Measurements from ENCODE around the gene AUH. TPM values are rescaled to one million over a fixed set of nuclear protein-coding genes. Genes with fewer than 3 reads are reported as not detected.

AUH gene
- polyA plus RNA-seq, 3 donors: 4.0 to 9.9 (median 8.4) TPM

- Histone ChIP-seq H3K9me3 (replicated peaks in 1 of 2; ENCODE audit: control insufficient read depth in 1 of 2, insufficient read depth in 1 of 2, low read length in 2 of 2) (no peaks in the 10 kb centered on the region), H3K4me2 (replicated peaks; ENCODE audit: extremely low read depth, low read length, poor library complexity, severe bottlenecking) (peak overlapping the region; percentile 47), H2AFZ (ENCODE audit: insufficient read depth, low read depth, low read length, poor library complexity, severe bottlenecking) (no peak overlapping the region), H3K79me2 (ENCODE audit: insufficient read depth, low read length) (no peaks in the 10 kb centered on the region), H3K27me3 (ENCODE audit: control insufficient read depth in 2 of 2, insufficient read depth in 2 of 2, low read length in 2 of 2) (no peaks in the 10 kb centered on the region), H3K36me3 (replicated peaks in 1 of 2; ENCODE audit: control insufficient read depth in 1 of 2, insufficient read depth in 2 of 2, low read length in 2 of 2) (no peaks in the 10 kb centered on the region), H3K27ac (ENCODE audit: low read depth in 1 of 2, low read length in 2 of 2) (peak overlapping the region in 1 of 2 donors; percentile 87), H4K20me1 (ENCODE audit: insufficient read depth, low read length) (no peaks in the 10 kb centered on the region), H3K4me1 (ENCODE audit: control insufficient read depth in 1 of 2, insufficient read depth in 2 of 2, low read length in 2 of 2) (peaks cover 24 to 29% of the 10 kb centered on the region in 2 donors), H3K9ac (ENCODE audit: insufficient read depth, low read length, poor library complexity, severe bottlenecking) (no peak overlapping the region), H3K4me3 (replicated peaks in 1 of 3; ENCODE audit: low read depth in 2 of 3, low read length in 3 of 3) (peak overlapping the region in 1 of 3 experiments; percentile 27)
- peak; percentile 68 to 90 (median 87) for DNase-seq
- Mint-ChIP-seq H3K27ac (peak overlapping the region; percentile 89 to 98 (median 96)), H3K4me1 (peaks cover 23% of the 10 kb centered on the region), H3K9me3 (no peaks in the 10 kb centered on the region), H3K36me3 (no peaks in the 10 kb centered on the region), H3K27me3 (ENCODE audit: low read depth in 3 of 3) (peaks cover 0 to 3% (median 0%) of the 10 kb centered on the region in 3 donors), H3K4me3 (peak overlapping the region; percentile 62 to 85)
- WGBS (ENCODE audit: insufficient coverage): 0% methylated on average over 1 of the region's 7 CpGs
- intact Hi-C loops (cut with micrococcal nuclease): loop anchor here in 1 of 2 donors (2.0 to 5.0 kb wide), 2 partner anchors 21 to 34 kb away; partner anchors contain the start of gene AUH
- no peak for TF ChIP-seq CTCF (IDR thresholded peaks at IDR 0.05)
These were observed 34.1 kb upstream of the AUH start for GRCh38 chr9:91395553-91396471.

- H3K9me3 ChIP-seq (replicated peaks in 1 of 2; ENCODE audit: control insufficient read depth in 1 of 2, insufficient read depth in 1 of 2, low read length in 2 of 2): no peaks in the 10 kb centered on the region
- peaks cover 0 to under 1% (median 0%) of the 10 kb centered on the region in 7 donors for H3K9me3 Mint-ChIP-seq
- H3K27ac ChIP-seq (ENCODE audit: low read depth in 1 of 2, low read length in 2 of 2): peak overlapping the region in 1 of 2 donors; percentile 87
- no peaks in the 10 kb centered on the region for H4K20me1 ChIP-seq (ENCODE audit: insufficient read depth, low read length)
- H3K4me3 ChIP-seq (replicated peaks in 1 of 3; ENCODE audit: low read depth in 2 of 3, low read length in 3 of 3): peak overlapping the region in 1 of 3 experiments; percentile 27
- H3K9ac ChIP-seq (ENCODE audit: insufficient read depth, low read length, poor library complexity, severe bottlenecking): no peak overlapping the region
- H3K4me3 Mint-ChIP-seq: peak overlapping the region; percentile 62 to 85
- H3K27me3 ChIP-seq (ENCODE audit: control insufficient read depth in 2 of 2, insufficient read depth in 2 of 2, low read length in 2 of 2): no peaks in the 10 kb centered on the region
- no peak overlapping the region for H2AFZ ChIP-seq (ENCODE audit: insufficient read depth, low read depth, low read length, poor library complexity, severe bottlenecking)
- TF ChIP-seq CTCF (IDR thresholded peaks at IDR 0.05): no peak
- peaks cover 23% of the 10 kb centered on the region for H3K4me1 Mint-ChIP-seq
- DNase-seq: peak; percentile 79 to 96 (median 91)
- H3K4me2 ChIP-seq (replicated peaks; ENCODE audit: extremely low read depth, low read length, poor library complexity, severe bottlenecking): peak overlapping the region; percentile 47
- peaks cover 24 to 29% of the 10 kb centered on the region in 2 donors for H3K4me1 ChIP-seq (ENCODE audit: control insufficient read depth in 1 of 2, insufficient read depth in 2 of 2, low read length in 2 of 2)
- H3K27me3 Mint-ChIP-seq (ENCODE audit: low read depth in 3 of 3): peaks cover 0 to 3% (median 0%) of the 10 kb centered on the region in 3 donors
- intact Hi-C loops (cut with micrococcal nuclease): loop anchor here in 1 of 2 donors (2.0 to 5.0 kb wide), 2 partner anchors 20 to 33 kb away; partner anchors contain the start of gene AUH
- H3K36me3 Mint-ChIP-seq: no peaks in the 10 kb centered on the region
- no peaks in the 10 kb centered on the region for H3K36me3 ChIP-seq (replicated peaks in 1 of 2; ENCODE audit: control insufficient read depth in 1 of 2, insufficient read depth in 2 of 2, low read length in 2 of 2)
- peak overlapping the region; percentile 89 to 98 (median 96) for H3K27ac Mint-ChIP-seq
- no CpG with 5 or more reads among the region's 4 CpGs for WGBS (ENCODE audit: insufficient coverage)
- no peaks in the 10 kb centered on the region for H3K79me2 ChIP-seq (ENCODE audit: insufficient read depth, low read length)
These were observed 33.4 kb upstream of the AUH start for GRCh38 chr9:91395106-91395552.
